Ishikawa (cell line): Measurements from ENCODE around the gene PLEKHA6.

Experiments
- CEBPB ChIP-seq: IDR thresholded peaks from 2 replicates; pipeline ENCODE4 v1.6.1; 2012
- CREB1 ChIP-seq: IDR thresholded peaks from 2 replicates; pipeline ENCODE4 v1.6.1; 2012; ENCODE audit warnings: low read depth
- EGR1 ChIP-seq: IDR thresholded peaks from 2 replicates; pipeline ENCODE4 v1.6.1; 2012
- EP300 ChIP-seq: IDR thresholded peaks from 2 replicates; pipeline ENCODE4 v1.6.1; 2012; ENCODE audit warnings: borderline replicate concordance
- FOXM1 ChIP-seq: IDR thresholded peaks from 2 replicates; pipeline ENCODE4 v1.6.1; 2012; ENCODE audit warnings: low read depth, borderline replicate concordance
- MAX ChIP-seq: IDR thresholded peaks from 2 replicates; pipeline ENCODE4 v1.6.1; 2012
- NFIC ChIP-seq: IDR thresholded peaks from 2 replicates; pipeline ENCODE4 v1.6.1; 2012
- RAD21 ChIP-seq: IDR thresholded peaks from 2 replicates; pipeline ENCODE4 v1.6.1; 2012; ENCODE audit warnings: low read depth
- REST ChIP-seq: IDR thresholded peaks from 2 replicates; pipeline ENCODE4 v1.6.1; 2012; ENCODE audit warnings: low read depth, mild to moderate bottlenecking
- TAF1 ChIP-seq: IDR thresholded peaks from 2 replicates; pipeline ENCODE4 v1.6.1; 2012; ENCODE audit warnings: low read depth, mild to moderate bottlenecking
- TCF12 ChIP-seq: IDR thresholded peaks from 2 replicates; pipeline ENCODE4 v1.6.1; 2012; ENCODE audit warnings: low read depth
- TEAD4 ChIP-seq: IDR thresholded peaks from 2 replicates; pipeline ENCODE4 v1.6.1; 2012
- USF1 ChIP-seq: IDR thresholded peaks from 2 replicates; pipeline ENCODE4 v1.6.1; 2012
- YY1 ChIP-seq: IDR thresholded peaks from 2 replicates; pipeline ENCODE4 v1.6.1; 2012; ENCODE audit warnings: low read depth
- ZBTB7A ChIP-seq: IDR thresholded peaks from 2 replicates; pipeline ENCODE4 v1.6.1; 2012; ENCODE audit warnings: low read depth

The PLEKHA6 gene

GRCh38 chr1:204288021-204288588 is 71.6 kb downstream of the PLEKHA6 start:
- 0 out of 2 replicates have a peak, but pooled peaks have one; percentile 16 for TF ChIP-seq USF1
- TF ChIP-seq MAX: peak; percentile 56
- TF ChIP-seq NFIC: peak; percentile 62
- TF ChIP-seq REST: no peak
- no peak for TF ChIP-seq CREB1
- TF ChIP-seq CEBPB: peak; percentile 29; the same call in 1 of the 2 replicates

- TF ChIP-seq FOXM1: no peak
- no peak for TF ChIP-seq CREB1
Observed at GRCh38 chr1:204287466-204287891, 72.2 kb downstream of the PLEKHA6 start.

DNA sequence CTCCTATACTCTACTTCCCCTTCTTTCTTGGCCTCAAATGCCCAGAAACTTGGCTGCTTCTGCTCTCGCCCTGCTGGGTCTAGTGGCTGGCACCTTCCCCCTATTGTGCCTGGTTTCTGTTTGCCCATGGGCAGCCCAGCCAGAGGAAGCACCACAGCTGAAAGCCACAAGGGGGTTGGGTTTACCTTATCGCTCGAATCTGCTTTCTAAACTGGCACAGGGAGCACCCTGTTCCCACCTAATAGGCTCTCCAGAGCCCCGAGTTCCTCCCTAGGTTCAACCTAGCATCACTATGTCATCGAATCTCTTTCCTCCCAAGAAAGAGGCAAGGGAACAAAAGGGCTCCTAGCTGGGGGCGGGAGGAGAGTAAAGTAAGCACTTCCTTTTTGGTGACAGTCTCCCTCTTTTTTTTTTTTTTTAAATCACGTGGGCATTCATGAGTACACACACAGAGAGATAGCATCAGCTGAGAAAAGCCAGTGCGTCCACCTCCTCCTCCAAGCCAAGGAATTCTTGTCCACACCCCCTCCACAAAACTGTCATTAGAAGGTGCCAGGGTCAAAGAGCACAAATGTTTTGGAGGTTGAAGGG is 72.8 kb downstream of the PLEKHA6 start:
- TF ChIP-seq USF1: peak; percentile 62
- no peak for TF ChIP-seq FOXM1

DNA sequence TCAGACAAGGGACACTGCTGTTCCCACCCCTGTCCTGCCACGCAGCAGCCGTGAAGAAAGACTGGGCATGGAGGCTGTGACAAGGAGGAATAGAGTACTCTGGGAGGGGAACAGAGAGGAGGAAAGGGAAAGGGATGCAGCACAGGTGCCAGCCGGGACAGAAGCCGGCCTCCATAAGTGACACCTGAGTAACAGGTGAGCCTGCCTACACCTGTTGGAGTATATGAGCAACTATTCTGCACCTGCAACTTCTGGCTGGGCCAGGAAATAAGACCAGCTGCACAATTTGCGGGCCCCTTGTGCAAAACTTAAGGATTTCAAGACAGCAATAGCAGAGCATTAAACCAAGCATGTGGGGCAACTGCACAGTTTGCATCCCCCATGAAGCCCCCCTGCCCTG is 73.4 kb downstream of the PLEKHA6 start:
- TF ChIP-seq EGR1 (no peak), ZBTB7A (no peak), FOXM1 (no peak), NFIC (no peak), CEBPB (no peak), MAX (no peak), TCF12 (no peak), REST (no peak), TEAD4 (no peak)

DNA sequence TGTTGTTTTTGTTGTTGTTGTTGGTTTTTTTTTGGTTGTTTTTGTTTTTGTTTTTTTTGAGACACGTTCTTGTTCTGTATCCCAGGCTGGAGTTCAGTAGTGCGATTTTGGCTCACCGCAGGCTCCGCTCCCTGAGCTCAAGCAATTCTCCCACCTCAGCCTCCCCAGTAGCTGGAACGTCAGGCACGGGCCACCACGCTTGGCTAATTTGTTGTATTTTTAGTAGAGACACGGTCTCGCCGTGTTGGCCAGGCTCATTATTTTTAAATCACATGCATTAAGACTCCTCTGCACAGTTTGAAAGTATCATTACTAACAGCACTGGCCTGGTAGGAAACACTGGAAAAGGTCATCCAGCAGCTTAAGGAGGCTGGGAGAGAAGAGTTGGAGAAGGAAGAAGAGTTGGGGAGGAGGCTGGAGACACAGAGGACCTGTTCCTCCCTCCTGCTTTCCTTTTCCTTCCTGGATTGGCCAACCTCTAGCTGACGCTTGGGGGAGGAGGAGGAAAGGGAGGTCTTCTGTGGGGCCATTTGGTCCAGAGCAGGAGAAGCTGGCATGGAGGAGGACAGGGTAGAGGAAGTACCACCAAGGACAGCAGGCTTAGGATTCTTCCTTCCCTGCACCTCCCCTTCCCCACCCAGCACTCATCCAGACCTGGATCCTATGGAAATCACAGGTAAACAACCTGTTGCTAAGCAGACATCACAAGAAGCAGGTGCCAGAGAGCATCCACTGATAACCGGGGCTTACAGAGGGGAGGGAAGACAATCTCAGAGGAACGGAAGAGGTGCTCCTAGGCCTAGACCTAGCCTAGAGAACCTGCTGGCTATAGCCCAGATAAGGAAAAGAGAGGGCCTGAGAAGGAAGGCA is 74.1 kb downstream of the PLEKHA6 start:
- no peak for TF ChIP-seq FOXM1
- no peak for TF ChIP-seq CREB1
- no peak for TF ChIP-seq USF1
- no peak for TF ChIP-seq EP300
- TF ChIP-seq RAD21: no peak
- TF ChIP-seq NFIC: no peak
- TF ChIP-seq CEBPB: no peak
- no peak for TF ChIP-seq EGR1
- no peak for TF ChIP-seq TAF1
- TF ChIP-seq ZBTB7A: no peak
- no peak for TF ChIP-seq TCF12

GRCh38 chr1:204284929-204285328 is 74.8 kb downstream of the PLEKHA6 start:
- TF ChIP-seq TCF12 (no peak), EGR1 (no peak), EP300 (no peak), MAX (no peak), YY1 (no peak), CEBPB (no peak), REST (no peak), TAF1 (no peak), ZBTB7A (no peak), USF1 (no peak), TEAD4 (no peak), FOXM1 (no peak), CREB1 (no peak), RAD21 (no peak), NFIC (no peak)
